ENCODE results near the gene GPR84. TPM values are rescaled to one million over a fixed set of nuclear protein-coding genes. Genes with fewer than 3 reads are reported as not detected.

GPR84 gene
- total and polyA plus RNA-seq, 9 donors, result 0.15 to 0.27 (median 0.22) TPM; not detected in 1

GRCh38 chr12:54384591-54385041 is 20.3 kb upstream of the GPR84 start, which contains the start of gene ZNF385A:
Gene ZNF385A, minus strand, starts transcription at chr12:54384733. Its CDS starts 219 bp downstream, at chr12:54384514.
- peak within 1 kb of the TSS; percentile 65 for H3K27ac ChIP-seq (ENCODE audit: low read length)
- peak within 1 kb of the TSS; percentile 6 for H3K4me3 ChIP-seq (ENCODE audit: low read length)
- no CpG with 5 or more reads among the region's 1 CpG for WGBS (ENCODE audit: insufficient coverage)
- DNase-seq, result peak; percentile 71
- H3K27me3 ChIP-seq (ENCODE audit: control insufficient read depth, insufficient read depth, low read length), result no peaks in the 10 kb centered on the region
- H3K36me3 ChIP-seq (ENCODE audit: control insufficient read depth, insufficient read depth, low read length), result no peaks in the 10 kb centered on the region
- peaks cover 49% of the 10 kb centered on the region for H3K4me1 ChIP-seq (ENCODE audit: control insufficient read depth, insufficient read depth, low read length)
- H3K9me3 ChIP-seq (replicated peaks; ENCODE audit: control insufficient read depth, low read depth, low read length), result no peaks in the 10 kb centered on the region

- Histone ChIP-seq H3K4me1 (ENCODE audit: control insufficient read depth, insufficient read depth, low read length) (peaks cover 49% of the 10 kb centered on the region), H3K4me3 (ENCODE audit: low read length) (no peak overlapping the region)
- WGBS (ENCODE audit: insufficient coverage), result 79% methylated on average over 2 of the region's 3 CpGs
These were observed 18.8 kb upstream of the GPR84 start for GRCh38 chr12:54383041-54383609.

GRCh38 chr12:54381136-54381535 is 16.9 kb upstream of the GPR84 start:
- no peaks in the 10 kb centered on the region for H3K36me3 ChIP-seq (ENCODE audit: control insufficient read depth, insufficient read depth, low read length)
- H3K27ac ChIP-seq (ENCODE audit: low read length), result no peak overlapping the region

More at GRCh38 chr12:54383041-54383609, 18.8 kb upstream of the GPR84 start:
- H3K36me3 ChIP-seq (ENCODE audit: control insufficient read depth, insufficient read depth, low read length), result no peaks in the 10 kb centered on the region
- no peak for DNase-seq
- H3K27ac ChIP-seq (ENCODE audit: low read length), result peak overlapping the region; percentile 3
- H3K27me3 ChIP-seq (ENCODE audit: control insufficient read depth, insufficient read depth, low read length), result no peaks in the 10 kb centered on the region
- H3K9me3 ChIP-seq (replicated peaks; ENCODE audit: control insufficient read depth, low read depth, low read length), result no peaks in the 10 kb centered on the region

GRCh38 chr12:54379398-54380201 is 15.3 kb upstream of the GPR84 start:
- Histone ChIP-seq H3K4me3 (ENCODE audit: low read length) (peak overlapping the region; percentile 52), H3K36me3 (ENCODE audit: control insufficient read depth, insufficient read depth, low read length) (no peaks in the 10 kb centered on the region), H3K9me3 (replicated peaks; ENCODE audit: control insufficient read depth, low read depth, low read length) (no peaks in the 10 kb centered on the region), H3K27me3 (ENCODE audit: control insufficient read depth, insufficient read depth, low read length) (no peaks in the 10 kb centered on the region), H3K4me1 (ENCODE audit: control insufficient read depth, insufficient read depth, low read length) (peaks cover 51% of the 10 kb centered on the region), H3K27ac (ENCODE audit: low read length) (peak overlapping the region; percentile 80)
- peak; percentile 94 for DNase-seq
- 14% methylated on average over 8 of the region's 19 CpGs for WGBS (ENCODE audit: insufficient coverage)

More at GRCh38 chr12:54381136-54381535, 16.9 kb upstream of the GPR84 start:
- no CpG with 5 or more reads among the region's 4 CpGs for WGBS (ENCODE audit: insufficient coverage)
- Histone ChIP-seq H3K4me1 (ENCODE audit: control insufficient read depth, insufficient read depth, low read length) (peaks cover 50% of the 10 kb centered on the region), H3K9me3 (replicated peaks; ENCODE audit: control insufficient read depth, low read depth, low read length) (no peaks in the 10 kb centered on the region), H3K27me3 (ENCODE audit: control insufficient read depth, insufficient read depth, low read length) (no peaks in the 10 kb centered on the region), H3K4me3 (ENCODE audit: low read length) (no peak overlapping the region)
- no peak for DNase-seq

- Histone ChIP-seq H3K36me3 (ENCODE audit: control insufficient read depth, insufficient read depth, low read length) (peaks cover 4% of the 10 kb centered on the region), H3K4me1 (ENCODE audit: control insufficient read depth, insufficient read depth, low read length) (peaks cover 53% of the 10 kb centered on the region), H3K27me3 (ENCODE audit: control insufficient read depth, insufficient read depth, low read length) (no peaks in the 10 kb centered on the region), H3K27ac (ENCODE audit: low read length) (peak overlapping the region; percentile 80), H3K9me3 (replicated peaks; ENCODE audit: control insufficient read depth, low read depth, low read length) (no peaks in the 10 kb centered on the region), H3K4me3 (ENCODE audit: low read length) (peak overlapping the region; percentile 52)
- DNase-seq, result peak; percentile 88
- WGBS (ENCODE audit: insufficient coverage), result 4% methylated on average over 36 of the region's 49 CpGs
These were observed 14.6 kb upstream of the GPR84 start for GRCh38 chr12:54378796-54379397.

GRCh38 chr12:54377797-54378515 is 13.7 kb upstream of the GPR84 start:
- Histone ChIP-seq H3K9me3 (replicated peaks; ENCODE audit: control insufficient read depth, low read depth, low read length) (no peaks in the 10 kb centered on the region), H3K27me3 (ENCODE audit: control insufficient read depth, insufficient read depth, low read length) (no peaks in the 10 kb centered on the region), H3K36me3 (ENCODE audit: control insufficient read depth, insufficient read depth, low read length) (peaks cover 11% of the 10 kb centered on the region), H3K27ac (ENCODE audit: low read length) (peak overlapping the region; percentile 13), H3K4me1 (ENCODE audit: control insufficient read depth, insufficient read depth, low read length) (peaks cover 62% of the 10 kb centered on the region), H3K4me3 (ENCODE audit: low read length) (peak overlapping the region; percentile 29)
- no CpG with 5 or more reads among the region's 6 CpGs for WGBS (ENCODE audit: insufficient coverage)
- no peak for DNase-seq

GRCh38 chr12:54377007-54377406 is 12.7 kb upstream of the GPR84 start:
- no peak for DNase-seq
- peaks cover 14% of the 10 kb centered on the region for H3K36me3 ChIP-seq (ENCODE audit: control insufficient read depth, insufficient read depth, low read length)
- 57% methylated on average over 1 of the region's 2 CpGs for whole genome bisulfite sequencing (ENCODE audit: insufficient coverage)

GRCh38 chr12:54376596-54376995 is 12.3 kb upstream of the GPR84 start:
- 44% methylated on average over 1 of the region's 4 CpGs for WGBS (ENCODE audit: insufficient coverage)
- Histone ChIP-seq H3K27ac (ENCODE audit: low read length) (peak overlapping the region; percentile 62), H3K4me3 (ENCODE audit: low read length) (no peak overlapping the region), H3K36me3 (ENCODE audit: control insufficient read depth, insufficient read depth, low read length) (peaks cover 17% of the 10 kb centered on the region), H3K4me1 (ENCODE audit: control insufficient read depth, insufficient read depth, low read length) (peaks cover 74% of the 10 kb centered on the region), H3K9me3 (replicated peaks; ENCODE audit: control insufficient read depth, low read depth, low read length) (no peaks in the 10 kb centered on the region), H3K27me3 (ENCODE audit: control insufficient read depth, insufficient read depth, low read length) (no peaks in the 10 kb centered on the region)
- DNase-seq, result peak; percentile 69

More at GRCh38 chr12:54377007-54377406, 12.7 kb upstream of the GPR84 start:
- H3K9me3 ChIP-seq (replicated peaks; ENCODE audit: control insufficient read depth, low read depth, low read length), result no peaks in the 10 kb centered on the region
- H3K4me3 ChIP-seq (ENCODE audit: low read length), result no peak overlapping the region
- peak overlapping the region; percentile 62 for H3K27ac ChIP-seq (ENCODE audit: low read length)
- H3K27me3 ChIP-seq (ENCODE audit: control insufficient read depth, insufficient read depth, low read length), result no peaks in the 10 kb centered on the region
- H3K4me1 ChIP-seq (ENCODE audit: control insufficient read depth, insufficient read depth, low read length), result peaks cover 70% of the 10 kb centered on the region

GRCh38 chr12:54375259-54375579 is 10.9 kb upstream of the GPR84 start:
- H3K27me3 ChIP-seq (ENCODE audit: control insufficient read depth, insufficient read depth, low read length), result no peaks in the 10 kb centered on the region
- WGBS (ENCODE audit: insufficient coverage), result 20% methylated on average over 1 of the region's 2 CpGs
- no peak overlapping the region for H3K4me3 ChIP-seq (ENCODE audit: low read length)
- DNase-seq, result no peak
- no peaks in the 10 kb centered on the region for H3K9me3 ChIP-seq (replicated peaks; ENCODE audit: control insufficient read depth, low read depth, low read length)
- H3K27ac ChIP-seq (ENCODE audit: low read length), result peak overlapping the region; percentile 70
- H3K4me1 ChIP-seq (ENCODE audit: control insufficient read depth, insufficient read depth, low read length), result peaks cover 87% of the 10 kb centered on the region
- peaks cover 20% of the 10 kb centered on the region for H3K36me3 ChIP-seq (ENCODE audit: control insufficient read depth, insufficient read depth, low read length)

Measured in muscle of leg (tissue), 11 donors.